Activated CD8-positive, alpha-beta memory T cell treated with anti-CD3 and anti-CD28 coated beads for 1 hour (primary cell): ENCODE data around the gene SLC25A30.
A peak's percentile ranks its signal among the peaks of the same experiment; 100 is the strongest.
"Not testable (repeated sequence)": the region's sequence is repeated elsewhere in the genome, so short reads cannot be mapped to it uniquely, and the experiment has no call there.

Experiments used
- DNase-seq, 2 donors: peaks; one replicate each; pipeline ENCODE4 v3.0.0-alpha.2; 2020; ENCODE audit warnings: low read depth in 1 of 2; ENCODE audit errors: extremely low read depth in 1 of 2

Gene SLC25A30

GRCh38 chr13:45370922-45371406 is 47.2 kb downstream of the SLC25A30 start:
- peak in 1 of 2 donors; percentile 41 for DNase-seq

GRCh38 chr13:45369116-45369515 is 49.1 kb downstream of the SLC25A30 start:
- DNase-seq, result no peak

- DNase-seq, result no peak
Observed at GRCh38 chr13:45368571-45368970, 49.6 kb downstream of the SLC25A30 start.

- no peak for DNase-seq
Observed at GRCh38 chr13:45368005-45368404, 50.2 kb downstream of the SLC25A30 start.

GRCh38 chr13:45367358-45367757 is 50.8 kb downstream of the SLC25A30 start:
- DNase-seq, result peak; percentile 76 to 88

- no peak for DNase-seq
Observed at GRCh38 chr13:45365558-45365885, 52.7 kb downstream of the SLC25A30 start.

- DNase-seq, result no peak
Observed at GRCh38 chr13:45364876-45365557, 53.2 kb downstream of the SLC25A30 start.

- no peak for DNase-seq
Observed at GRCh38 chr13:45362939-45363338, 55.2 kb downstream of the SLC25A30 start.

- DNase-seq, result no peak
Observed at GRCh38 chr13:45361596-45362206, 56.5 kb downstream of the SLC25A30 start.

GRCh38 chr13:45356966-45357672 is 61.1 kb downstream of the SLC25A30 start:
- no peak for DNase-seq

- no peak for DNase-seq
Observed at GRCh38 chr13:45353895-45354294, 64.3 kb downstream of the SLC25A30 start.

GRCh38 chr13:45352031-45352430 is 66.1 kb downstream of the SLC25A30 start:
- no peak for DNase-seq

GRCh38 chr13:45350152-45350551 is 68.0 kb downstream of the SLC25A30 start:
- no peak for DNase-seq

GRCh38 chr13:45349438-45349837 is 68.7 kb downstream of the SLC25A30 start:
- no peak for DNase-seq

- DNase-seq, result not testable (repeated sequence)
Observed at GRCh38 chr13:45344064-45344463, 74.1 kb downstream of the SLC25A30 start.
